Measurements from ENCODE around the gene C1orf159. TPM values are rescaled to one million over a fixed set of nuclear protein-coding genes. Genes with fewer than 3 reads are reported as not detected.

Gene C1orf159
- total RNA-seq, 1 donor from 2014 or later, result 21.3 TPM

DNA sequence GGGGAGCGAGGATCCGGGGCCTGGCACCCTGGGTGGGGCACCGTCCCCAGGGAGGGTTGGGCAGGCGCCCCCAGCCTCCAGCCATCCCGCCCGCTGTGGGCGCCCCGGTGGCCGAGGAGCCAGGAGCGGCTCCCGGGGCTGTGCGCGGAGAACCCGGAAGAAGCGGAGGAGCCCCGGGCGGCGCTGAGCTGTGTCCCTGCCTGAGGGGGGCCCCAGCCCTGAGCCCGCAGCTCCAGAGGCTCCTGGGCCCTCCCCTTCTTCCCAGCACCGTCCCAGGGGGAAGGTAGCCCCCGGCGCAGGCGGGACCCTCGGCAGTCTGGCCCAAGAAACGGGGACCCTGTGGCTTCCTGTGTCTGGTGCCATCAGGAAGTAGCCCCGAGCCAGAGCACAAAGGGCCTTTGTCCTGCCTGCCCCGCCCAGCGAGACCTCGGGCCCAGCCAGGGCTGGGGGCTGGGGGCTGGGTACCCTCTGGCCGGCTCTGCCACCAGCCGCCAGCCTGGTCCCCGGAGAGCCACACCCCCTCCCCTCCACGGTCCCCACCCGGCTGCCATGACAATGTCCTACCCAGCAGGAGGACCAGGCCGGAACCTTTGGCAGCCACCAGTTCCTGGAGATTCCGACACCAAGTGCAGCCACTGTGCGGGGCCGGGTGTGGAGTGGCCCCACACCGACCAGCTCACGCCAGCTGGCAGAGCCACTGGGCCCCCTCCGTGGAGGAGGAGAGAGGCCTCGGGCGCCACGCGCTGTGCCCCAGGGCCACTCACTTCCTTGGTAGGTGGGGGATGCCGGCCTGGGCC is 42.2 kb upstream of the C1orf159 start:
- peak overlapping the region; percentile 51 for H3K4me3 Mint-ChIP-seq (ENCODE audit: low read depth)
- DNase-seq (ENCODE audit: low spot score, unreplicated experiment), result peak; percentile 64
- peak overlapping the region; percentile 87 for H3K27ac Mint-ChIP-seq
- TF ChIP-seq, protein P1, sequence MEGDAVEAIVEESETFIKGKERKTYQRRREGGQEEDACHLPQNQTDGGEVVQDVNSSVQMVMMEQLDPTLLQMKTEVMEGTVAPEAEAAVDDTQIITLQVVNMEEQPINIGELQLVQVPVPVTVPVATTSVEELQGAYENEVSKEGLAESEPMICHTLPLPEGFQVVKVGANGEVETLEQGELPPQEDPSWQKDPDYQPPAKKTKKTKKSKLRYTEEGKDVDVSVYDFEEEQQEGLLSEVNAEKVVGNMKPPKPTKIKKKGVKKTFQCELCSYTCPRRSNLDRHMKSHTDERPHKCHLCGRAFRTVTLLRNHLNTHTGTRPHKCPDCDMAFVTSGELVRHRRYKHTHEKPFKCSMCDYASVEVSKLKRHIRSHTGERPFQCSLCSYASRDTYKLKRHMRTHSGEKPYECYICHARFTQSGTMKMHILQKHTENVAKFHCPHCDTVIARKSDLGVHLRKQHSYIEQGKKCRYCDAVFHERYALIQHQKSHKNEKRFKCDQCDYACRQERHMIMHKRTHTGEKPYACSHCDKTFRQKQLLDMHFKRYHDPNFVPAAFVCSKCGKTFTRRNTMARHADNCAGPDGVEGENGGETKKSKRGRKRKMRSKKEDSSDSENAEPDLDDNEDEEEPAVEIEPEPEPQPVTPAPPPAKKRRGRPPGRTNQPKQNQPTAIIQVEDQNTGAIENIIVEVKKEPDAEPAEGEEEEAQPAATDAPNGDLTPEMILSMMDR (IDR thresholded peaks at IDR 0.05; ENCODE audit: unreplicated experiment), result peak; percentile 5
- H3K27me3 Mint-ChIP-seq, result peaks cover 4% of the 10 kb centered on the region
- H3K9me3 Mint-ChIP-seq (ENCODE audit: low read depth), result peaks cover 8% of the 10 kb centered on the region
- peaks cover 1% of the 10 kb centered on the region for H3K4me1 Mint-ChIP-seq (ENCODE audit: low read depth)
- H3K36me3 Mint-ChIP-seq (ENCODE audit: insufficient read depth), result peaks cover 3% of the 10 kb centered on the region

DNA sequence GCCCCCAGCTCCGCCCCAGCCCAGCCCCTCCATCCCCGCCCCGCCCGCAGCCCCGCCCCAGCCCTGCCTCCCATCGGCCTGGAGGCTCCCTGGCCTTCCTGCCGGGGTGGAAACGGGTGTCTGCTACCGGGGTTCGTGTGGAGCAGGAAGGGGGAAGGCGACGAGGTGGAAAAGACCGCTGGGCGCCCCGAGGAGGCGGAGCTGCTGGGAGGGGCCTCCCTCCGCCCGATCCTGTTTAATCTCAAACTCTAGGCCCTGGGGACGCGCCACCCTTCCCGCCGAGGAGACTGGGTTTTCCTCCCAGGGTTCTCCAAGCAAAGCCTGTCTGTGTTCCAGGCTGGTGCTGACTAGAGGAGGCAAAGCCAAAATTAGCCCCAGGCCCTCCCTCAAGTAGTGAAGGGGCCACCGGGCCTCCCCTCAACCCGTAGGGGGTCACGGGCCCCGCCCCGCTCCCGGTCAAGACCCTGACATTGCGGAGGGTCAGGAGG is 41.6 kb upstream of the C1orf159 start:
- no peak for DNase-seq (ENCODE audit: low spot score, unreplicated experiment)
- Mint-ChIP-seq H3K4me3 (ENCODE audit: low read depth) (peak overlapping the region; percentile 56), H3K36me3 (ENCODE audit: insufficient read depth) (peaks cover 6% of the 10 kb centered on the region), H3K27ac (peak overlapping the region; percentile 76), H3K9me3 (ENCODE audit: low read depth) (peaks cover 14% of the 10 kb centered on the region), H3K27me3 (peaks cover 6% of the 10 kb centered on the region), H3K4me1 (ENCODE audit: low read depth) (peaks cover 1% of the 10 kb centered on the region)
- TF ChIP-seq, protein P1 (IDR thresholded peaks at IDR 0.05; ENCODE audit: unreplicated experiment), result no peak

DNA sequence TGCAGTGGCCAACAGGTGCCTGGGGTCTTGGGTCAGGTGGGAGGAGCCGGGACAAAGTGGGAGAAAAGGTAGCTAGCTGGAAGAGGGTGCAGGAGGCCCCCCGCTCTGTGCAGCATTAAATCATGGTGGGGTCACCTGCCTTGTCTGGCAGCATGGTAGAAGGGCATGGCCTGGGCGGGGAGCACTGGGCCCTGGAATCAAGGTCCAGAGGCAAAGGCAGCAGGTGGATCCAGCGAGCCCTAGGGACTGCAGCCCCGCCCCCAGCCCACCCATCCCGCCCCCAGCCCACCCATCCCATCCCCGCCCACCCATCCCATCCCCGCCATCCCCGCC is 41.1 kb upstream of the C1orf159 start:
- Mint-ChIP-seq H3K36me3 (ENCODE audit: insufficient read depth) (peaks cover 10% of the 10 kb centered on the region), H3K27ac (no peak overlapping the region), H3K27me3 (peaks cover 8% of the 10 kb centered on the region), H3K9me3 (ENCODE audit: low read depth) (peaks cover 18% of the 10 kb centered on the region), H3K4me3 (ENCODE audit: low read depth) (peak overlapping the region; percentile 31), H3K4me1 (ENCODE audit: low read depth) (peaks cover 1% of the 10 kb centered on the region)
- TF ChIP-seq, protein P1 (IDR thresholded peaks at IDR 0.05; ENCODE audit: unreplicated experiment), result no peak
- DNase-seq (ENCODE audit: low spot score, unreplicated experiment), result no peak

DNA sequence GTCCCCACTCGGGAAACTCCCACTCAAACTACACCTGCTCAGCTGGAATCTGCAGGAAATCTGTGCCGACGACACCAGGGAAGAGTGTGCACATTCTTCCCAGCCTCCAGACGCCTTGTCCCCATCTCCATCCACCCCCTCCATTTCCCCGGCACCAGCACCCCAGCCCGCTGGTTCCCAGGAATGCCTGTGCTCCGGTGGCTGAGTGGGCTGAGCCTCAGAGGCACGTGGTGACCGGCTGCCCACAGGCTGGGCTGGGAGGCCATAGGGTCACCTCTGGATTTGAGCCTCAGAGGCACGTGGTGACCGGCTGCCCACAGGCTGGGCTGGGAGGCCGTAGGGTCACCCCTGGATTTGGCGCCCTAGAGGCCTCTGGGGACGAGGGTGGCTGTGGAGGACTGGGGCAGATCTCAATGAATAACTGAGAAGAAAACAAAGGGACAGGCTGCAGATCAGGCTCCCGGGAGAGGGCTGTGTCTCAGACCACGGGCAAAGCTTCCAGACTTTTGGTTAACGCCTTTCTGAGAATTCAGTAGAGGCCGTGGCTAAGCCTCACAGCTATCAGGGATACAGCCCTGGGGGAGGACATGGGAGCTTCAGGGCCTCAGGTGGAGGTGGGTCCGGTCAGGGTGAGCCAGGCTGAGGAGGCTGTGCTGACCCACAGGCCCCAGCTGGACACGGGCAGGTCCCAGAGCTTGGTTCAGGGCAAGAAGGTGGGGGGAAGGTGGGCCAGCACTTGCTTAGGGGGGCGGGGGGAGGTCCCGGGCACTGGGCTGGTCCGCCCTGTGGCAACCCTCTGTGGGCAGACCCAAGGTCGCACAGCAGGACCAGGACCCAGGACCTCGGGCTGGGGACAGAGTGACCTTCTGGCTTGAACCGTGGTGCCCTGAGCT is 40.5 kb upstream of the C1orf159 start:
- no peak for DNase-seq (ENCODE audit: low spot score, unreplicated experiment)
- peaks cover 1% of the 10 kb centered on the region for H3K4me1 Mint-ChIP-seq (ENCODE audit: low read depth)
- H3K27me3 Mint-ChIP-seq, result peaks cover 8% of the 10 kb centered on the region
- no peak overlapping the region for H3K27ac Mint-ChIP-seq
- H3K4me3 Mint-ChIP-seq (ENCODE audit: low read depth), result peak overlapping the region; percentile 47
- H3K9me3 Mint-ChIP-seq (ENCODE audit: low read depth), result peaks cover 18% of the 10 kb centered on the region
- TF ChIP-seq, protein P1 (IDR thresholded peaks at IDR 0.05; ENCODE audit: unreplicated experiment), result no peak
- peaks cover 10% of the 10 kb centered on the region for H3K36me3 Mint-ChIP-seq (ENCODE audit: insufficient read depth)

DNA sequence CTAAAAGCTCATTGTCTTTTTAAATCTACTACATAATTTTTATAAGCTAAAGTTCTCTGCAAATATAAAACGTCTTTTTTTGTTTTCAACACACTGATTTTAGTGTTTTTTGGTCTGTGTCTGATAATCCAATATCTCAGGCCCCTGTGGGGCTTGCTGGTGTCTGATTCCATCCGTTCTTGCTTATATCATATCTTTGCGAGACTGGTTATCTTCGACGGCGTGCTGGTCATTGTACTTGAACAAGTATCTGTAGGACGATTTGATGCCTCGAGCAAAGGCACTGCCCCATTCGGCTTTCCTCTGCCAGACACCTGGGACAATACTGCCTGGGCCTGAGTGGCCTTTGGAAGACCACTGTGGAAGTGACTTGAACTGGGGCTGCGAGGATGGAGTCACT is 39.4 kb upstream of the C1orf159 start:
- H3K27ac Mint-ChIP-seq, result no peak overlapping the region
- TF ChIP-seq, protein P1 (IDR thresholded peaks at IDR 0.05; ENCODE audit: unreplicated experiment), result no peak
- H3K9me3 Mint-ChIP-seq (ENCODE audit: low read depth), result peaks cover 18% of the 10 kb centered on the region
- DNase-seq (ENCODE audit: low spot score, unreplicated experiment), result no peak
- H3K4me3 Mint-ChIP-seq (ENCODE audit: low read depth), result no peak overlapping the region
- H3K36me3 Mint-ChIP-seq (ENCODE audit: insufficient read depth), result peaks cover 10% of the 10 kb centered on the region
- H3K4me1 Mint-ChIP-seq (ENCODE audit: low read depth), result peaks cover 1% of the 10 kb centered on the region
- H3K27me3 Mint-ChIP-seq, result peaks cover 8% of the 10 kb centered on the region
